GM12878 (cell line): ENCODE data around the gene PHACTR1. TPM values are rescaled to one million over a fixed set of nuclear protein-coding genes. Genes with fewer than 3 reads are reported as not detected.

Experiments
- BACH1 ChIP-seq: fragments of 450-650 bp; IDR thresholded peaks from 2 replicates; pipeline ENCODE4 v1.6.1; 2017; ENCODE audit warnings: mild to moderate bottlenecking, borderline replicate concordance
- CEBPB ChIP-seq, 2 experiments: fragments of 150-350 bp in 1 of 2; IDR thresholded peaks; 2 replicates each; pipeline ENCODE4 v1.6.1; 2012 to 2014; ENCODE audit warnings: low read depth in 2 of 2, low read length in 2 of 2, borderline replicate concordance in 1 of 2, inconsistent platforms in 1 of 2
- CHD2 ChIP-seq: IDR thresholded peaks from 2 replicates; pipeline ENCODE4 v1.6.1; 2011; ENCODE audit warnings: low read depth, low read length, improper control_type of control experiment, borderline replicate concordance
- GABPA ChIP-seq: IDR thresholded peaks from 2 replicates; pipeline ENCODE4 v1.6.1; 2014; ENCODE audit warnings: antibody characterized with exemption, low read depth, mild to moderate bottlenecking, inconsistent platforms
- IKZF1 ChIP-seq: fragments of 450-650 bp; conservative IDR thresholded peaks from 2 replicates; pipeline ENCODE4 v1.6.1; 2017; ENCODE audit warnings: antibody characterized with exemption, mild to moderate bottlenecking
- MTA3 ChIP-seq: IDR thresholded peaks from 2 replicates; pipeline ENCODE4 v1.6.1; 2012; ENCODE audit warnings: low read length, inconsistent platforms, borderline replicate concordance
- MYC ChIP-seq: IDR thresholded peaks from 2 replicates; pipeline ENCODE4 v1.6.1; 2011; ENCODE audit warnings: mild to moderate bottlenecking, low read length, moderate library complexity, inconsistent platforms; ENCODE audit not compliant: insufficient read depth, insufficient replicate concordance, insufficient read length, severe bottlenecking
- NKRF ChIP-seq: fragments of 450-650 bp; conservative IDR thresholded peaks from 2 replicates; pipeline ENCODE4 v1.6.1; 2017; ENCODE audit warnings: mild to moderate bottlenecking, moderate library complexity
- POLR2A ChIP-seq: IDR thresholded peaks from 2 replicates; pipeline ENCODE4 v1.6.1; 2011; ENCODE audit warnings: low read depth, mild to moderate bottlenecking, low read length
- RFX5 ChIP-seq: IDR thresholded peaks from 2 replicates; pipeline ENCODE4 v1.6.1; 2011; ENCODE audit warnings: low read depth, low read length, improper control_type of control experiment
- ZNF592 ChIP-seq: fragments of 450-650 bp; IDR thresholded peaks from 2 replicates; pipeline ENCODE4 v1.6.1; 2017; ENCODE audit warnings: mild to moderate bottlenecking, moderate library complexity
- polyA plus RNA-seq, 11 experiments: library from polyadenylated mRNA; depleted of rRNA in 4 of 11; unstranded in 6 of 11; stranded (reverse) in 5 of 11; fragments of >200 nt; fragmentation: Nextera tagmentation in 4 of 11; fragmentation: Illumina TruSeq in 1 of 11; extraction: Ambion mirVana in 4 of 11; extraction: Trizol in 1 of 11; gene quantifications; 1 replicate in 1 of 11; 2 replicates in 10 of 11; pipeline versions ENCODE4 v1.2.1 to v1.2.3, GENCODE V29; 2011 to 2016; ENCODE audit warnings: inconsistent platforms in 2 of 11, missing spikeins in 2 of 11, low read depth in 1 of 11
- total RNA-seq, 4 experiments: library from RNA; depleted of rRNA in 3 of 4; stranded (reverse); fragments of >200 nt in 3 of 4; fragmentation: Illumina TruSeq in 1 of 4; extraction: Trizol in 1 of 4; gene quantifications; 2 replicates each; pipeline versions ENCODE4 v1.2.1 to v1.2.3, GENCODE V29; 2013 to 2021

The PHACTR1 gene
- total and polyA plus RNA-seq, 10 of the 15 experiments (the other 5 are each of a cell fraction or from before 2014, with no cell fraction given): 34.2 to 94.6 (median 62.3) TPM

GRCh38 chr6:13294499-13295069 is 578.0 kb downstream of the PHACTR1 start (continued):
- TF ChIP-seq NKRF (no peak), POLR2A (no peak), MTA3 (no peak), MYC (no peak), RFX5 (no peak), CEBPB (IDR thresholded peaks at IDR 0.05; ENCODE audit: borderline replicate concordance in 1 of 2, low read depth in 2 of 2, low read length in 2 of 2) (no peak), GABPA (no peak), IKZF1 (no peak), CHD2 (no peak), BACH1 (no peak), ZNF592 (no peak)
